ENCODE data around the gene CACNA1A.
"Not testable (repeated sequence)": the region's sequence is repeated elsewhere in the genome, so short reads cannot be mapped to it uniquely, and the experiment has no call there.

CACNA1A gene

GRCh38 chr19:13506471-13506820 is at the start of gene CACNA1A:
CACNA1A (minus strand) TSS chr19:13506479; CDS start chr19:13506224, 255 bp downstream.
- DNase-seq (ENCODE audit: low read depth), result no peak

GRCh38 chr19:13554506-13555240 is 48.4 kb upstream of the CACNA1A start:
- no peak for DNase-seq (ENCODE audit: low read depth)

- no peak for DNase-seq (ENCODE audit: low read depth)
Observed at GRCh38 chr19:13553880-13554400, 47.7 kb upstream of the CACNA1A start.

- DNase-seq (ENCODE audit: low read depth), result no peak
Observed at GRCh38 chr19:13548131-13548530, 41.9 kb upstream of the CACNA1A start.

GRCh38 chr19:13547102-13547501 is 40.8 kb upstream of the CACNA1A start:
- DNase-seq (ENCODE audit: low read depth), result no peak

- no peak for DNase-seq (ENCODE audit: low read depth)
Observed at GRCh38 chr19:13544423-13544822, 38.1 kb upstream of the CACNA1A start.

GRCh38 chr19:13541554-13541953 is 35.3 kb upstream of the CACNA1A start:
- no peak for DNase-seq (ENCODE audit: low read depth)

GRCh38 chr19:13539332-13539731 is 33.1 kb upstream of the CACNA1A start:
- DNase-seq (ENCODE audit: low read depth), result no peak

DNA sequence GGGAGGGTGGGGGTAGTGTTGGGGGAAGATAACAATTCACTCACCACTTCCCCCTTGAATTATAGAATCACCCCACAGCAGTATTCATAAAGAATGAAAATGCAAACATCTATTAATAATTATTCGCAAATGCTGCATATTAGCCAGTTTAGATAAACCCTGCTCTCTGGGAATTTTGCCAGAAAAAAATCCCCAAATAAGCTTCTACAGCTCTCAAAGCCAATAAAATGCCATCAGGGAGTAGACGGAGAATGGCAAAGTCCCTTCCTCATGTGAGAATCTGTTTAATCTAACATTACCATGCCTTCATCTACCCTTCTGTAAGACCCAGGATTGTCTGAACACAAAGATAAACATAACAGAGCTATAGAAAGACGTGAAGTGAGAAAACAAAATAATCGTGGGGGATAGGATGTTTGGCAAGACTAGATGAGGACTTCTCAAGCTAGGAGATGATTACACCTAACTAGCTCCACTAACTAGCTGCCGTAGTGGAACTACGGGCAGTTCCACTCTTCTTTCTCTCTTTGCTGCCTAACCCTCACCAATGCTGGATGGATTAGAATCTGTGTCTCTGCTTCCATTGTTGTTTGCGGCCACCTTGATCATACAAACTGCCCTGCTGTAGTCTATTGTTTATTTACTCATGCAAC is 32.4 kb upstream of the CACNA1A start:
- DNase-seq (ENCODE audit: low read depth), result no peak

- DNase-seq (ENCODE audit: low read depth), result no peak
Observed at GRCh38 chr19:13537454-13537853, 31.2 kb upstream of the CACNA1A start.

DNA sequence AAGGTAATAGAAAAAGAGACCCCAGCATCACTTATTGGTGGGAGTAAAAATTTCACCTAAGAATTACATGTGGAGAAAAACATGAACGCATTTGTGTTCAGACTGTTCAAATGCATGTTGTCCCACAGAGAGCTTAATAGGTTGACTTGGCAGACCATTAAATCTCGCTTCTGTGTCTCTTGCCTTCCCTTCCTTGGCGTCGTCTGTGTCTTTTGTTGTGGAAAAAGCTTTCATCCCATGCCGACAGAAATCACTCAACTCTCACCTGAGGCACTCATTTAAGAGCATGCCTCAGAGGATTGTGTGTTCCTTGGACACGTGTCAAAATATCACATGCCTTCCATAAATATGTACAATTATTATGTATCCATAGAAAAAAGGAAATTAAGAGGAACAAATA is 24.4 kb upstream of the CACNA1A start:
- DNase-seq (ENCODE audit: low read depth), result no peak

- not testable (repeated sequence) for DNase-seq (ENCODE audit: low read depth)
Observed at GRCh38 chr19:13529721-13530120, 23.4 kb upstream of the CACNA1A start.

GRCh38 chr19:13526552-13526951 is 20.3 kb upstream of the CACNA1A start:
- no peak for DNase-seq (ENCODE audit: low read depth)

GRCh38 chr19:13521066-13521465 is 14.8 kb upstream of the CACNA1A start:
- no peak for DNase-seq (ENCODE audit: low read depth)

GRCh38 chr19:13511947-13512346 is 5.7 kb upstream of the CACNA1A start:
- no peak for DNase-seq (ENCODE audit: low read depth)

DNA sequence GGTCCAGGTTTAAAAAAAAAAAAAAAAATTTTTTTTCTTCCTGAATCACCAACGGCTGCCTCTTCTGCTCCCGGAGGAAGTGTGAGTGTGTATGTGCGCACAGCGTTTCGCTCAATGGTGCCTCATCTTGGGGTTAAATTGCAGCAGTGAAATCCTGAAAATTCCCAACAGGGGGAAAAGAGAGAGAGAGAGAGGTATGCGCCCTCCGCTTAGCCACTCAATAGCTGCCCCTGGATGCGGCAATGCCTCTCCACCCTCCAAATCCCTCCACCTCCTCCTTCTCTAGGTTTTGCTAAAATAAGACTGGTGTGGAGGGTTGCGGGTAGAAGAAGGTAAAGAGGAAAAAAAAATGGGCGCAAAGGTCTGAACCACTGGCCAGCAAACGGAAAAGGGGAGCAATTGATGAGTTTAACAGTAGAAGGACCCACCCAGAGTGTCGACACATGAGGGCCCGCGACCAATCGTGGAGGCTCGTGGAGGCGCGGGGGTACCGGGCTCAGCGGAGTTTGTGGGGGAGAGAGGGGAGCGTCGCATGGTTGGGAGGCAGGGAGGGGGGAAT is 853 bp upstream of the CACNA1A start:
- no peak for DNase-seq (ENCODE audit: low read depth)

DNA sequence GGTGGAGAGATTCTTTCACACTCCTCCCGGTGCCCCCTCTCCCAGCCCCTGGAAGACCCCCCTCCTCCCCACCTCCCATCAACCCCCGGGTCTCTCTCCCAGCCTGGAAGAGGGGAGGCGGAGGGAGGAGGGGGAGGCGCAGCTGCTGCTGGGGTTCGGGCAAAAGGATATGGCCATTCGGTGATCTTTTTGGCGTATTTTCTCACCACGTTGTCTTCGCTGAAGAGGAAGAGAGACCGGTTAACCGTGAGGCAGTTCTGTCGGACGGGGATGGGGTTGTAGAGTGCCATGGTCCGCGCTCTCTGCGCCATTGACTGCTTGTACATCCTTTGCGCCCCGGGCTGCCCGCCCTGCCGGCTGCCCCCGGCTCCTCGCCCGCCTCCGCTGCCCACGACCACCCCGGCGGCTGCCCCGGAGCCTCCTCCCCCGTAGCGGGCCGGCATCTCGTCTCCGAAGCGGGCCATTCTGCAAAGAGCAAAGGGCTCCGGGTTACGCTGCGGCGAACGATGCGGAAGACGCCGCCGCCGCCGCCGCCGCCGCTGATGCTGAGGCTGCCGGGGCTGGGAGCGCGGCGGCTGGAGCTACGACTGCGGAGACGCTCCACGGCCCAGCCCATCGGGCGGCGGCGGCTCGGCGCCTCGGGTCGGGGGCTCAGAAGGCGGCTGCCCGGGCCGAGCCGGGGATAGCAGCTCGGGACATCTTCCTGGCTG is 363 bp downstream of the CACNA1A start:
- DNase-seq (ENCODE audit: low read depth), result no peak

DNA sequence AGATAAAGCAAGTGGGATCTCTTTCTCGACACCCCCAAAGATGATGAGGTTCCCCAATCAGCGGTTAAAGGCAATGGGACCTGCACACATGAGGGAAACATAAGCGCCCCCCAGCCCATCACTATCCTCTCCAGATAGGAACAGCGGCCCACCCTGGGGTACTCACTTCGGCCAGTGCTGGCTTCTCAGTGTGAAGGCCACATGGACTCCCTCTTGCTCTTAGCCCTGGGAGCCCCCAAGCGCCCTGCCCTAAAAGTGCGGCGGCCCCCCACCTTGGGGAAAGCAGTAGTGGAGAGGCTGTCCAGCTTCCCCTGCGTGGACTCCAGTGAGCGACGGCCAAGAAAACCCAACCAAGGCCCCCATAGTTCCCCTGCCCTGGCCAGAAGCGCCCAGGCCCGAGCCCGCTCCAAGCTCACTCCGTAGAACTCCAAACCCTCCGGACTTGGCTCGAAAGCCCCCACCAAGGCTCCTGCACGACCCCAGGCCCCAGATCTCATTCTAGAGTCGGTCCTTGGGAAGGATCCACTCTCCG is 1.0 kb downstream of the CACNA1A start:
- DNase-seq (ENCODE audit: low read depth), result no peak

DNA sequence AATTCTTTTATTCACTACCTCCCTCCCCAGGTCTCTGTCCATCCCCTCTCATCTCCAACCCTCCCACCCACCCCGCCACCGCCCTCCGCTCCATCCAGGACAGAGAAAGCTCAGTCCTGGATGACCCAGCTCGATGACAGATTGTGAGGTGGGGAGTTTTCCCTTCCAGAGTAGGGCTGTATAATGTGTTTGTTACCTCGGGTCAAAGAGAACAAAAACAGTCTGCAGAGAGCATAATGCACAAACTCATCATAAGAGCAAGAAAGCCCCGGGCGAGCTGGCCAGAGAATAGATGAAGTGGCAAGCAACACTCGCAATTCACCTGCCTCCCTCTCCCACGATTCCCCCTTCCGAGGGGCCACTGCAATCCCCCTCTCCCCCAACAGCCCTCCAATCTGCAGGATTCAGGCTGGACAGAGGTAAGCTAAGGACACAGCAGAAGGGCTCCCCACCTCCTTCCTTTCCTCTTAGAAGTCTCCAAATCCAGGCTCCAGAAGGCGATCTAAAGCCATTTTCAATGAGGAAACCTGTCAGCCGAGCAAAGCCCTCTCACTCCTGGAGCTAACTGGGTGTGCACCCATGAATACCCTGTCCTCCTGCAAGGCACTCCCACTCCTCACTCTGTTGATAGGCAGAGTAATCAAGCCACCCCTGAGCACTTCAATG is 2.6 kb downstream of the CACNA1A start:
- no peak for DNase-seq (ENCODE audit: low read depth)

DNA sequence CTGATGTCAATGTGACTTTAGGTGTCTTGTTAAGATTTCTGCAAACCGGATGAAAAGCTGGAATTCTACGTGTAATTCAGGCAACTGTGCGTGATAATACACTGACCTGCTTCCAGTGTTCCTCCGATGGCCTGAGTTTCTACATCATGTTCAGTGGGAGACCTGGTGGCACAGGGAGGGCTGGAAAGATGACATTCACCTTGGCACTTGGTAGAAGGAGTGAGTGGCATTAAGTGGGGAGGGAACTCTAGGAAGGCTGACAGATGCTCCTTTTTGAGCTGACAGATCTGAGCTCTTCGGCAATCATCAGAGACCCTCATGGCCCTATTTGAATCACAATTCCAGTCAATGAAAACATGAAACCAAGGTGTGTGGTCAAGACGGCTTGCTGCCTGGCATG is 4.0 kb downstream of the CACNA1A start:
- DNase-seq (ENCODE audit: low read depth), result no peak

DNA sequence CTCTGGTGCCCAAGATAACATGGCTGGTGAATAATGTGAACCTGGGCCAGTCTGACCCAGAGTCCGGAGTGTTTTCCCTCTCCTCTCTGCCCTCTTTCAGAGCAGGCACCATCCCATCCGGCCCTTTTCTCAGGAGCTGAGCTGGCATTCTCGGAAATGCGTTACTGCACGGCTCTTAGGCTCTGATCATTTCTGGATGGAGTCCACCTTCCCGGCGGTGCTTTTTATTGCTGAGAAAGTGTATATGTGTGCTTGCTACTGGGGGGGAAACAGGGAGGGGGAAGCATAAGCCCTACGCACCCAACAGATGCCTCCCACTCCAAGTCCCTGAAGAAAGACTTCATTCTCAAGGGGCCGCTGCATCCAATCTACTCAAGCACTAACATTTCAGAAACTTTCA is 6.6 kb downstream of the CACNA1A start:
- no peak for DNase-seq (ENCODE audit: low read depth)
